Measurements from ENCODE around the gene MIEN1. TPM values are rescaled to one million over a fixed set of nuclear protein-coding genes. Genes with fewer than 3 reads are reported as not detected.

Gene MIEN1
- 56.4 TPM for total RNA-seq
- 84.3 TPM for polyA plus RNA-seq
- long read RNA-seq, donor 1, transcript MIEN1-206 (1 exons, 1,999 nt) = major isoform, 5 of 7 reads
- long read RNA-seq, donor 1, partial matches to known transcripts = 0 of 7 reads
- long read RNA-seq, donor 1, other reads (novel, unspliced or antisense) = 0 of 7 reads
- long read RNA-seq, donor 2 = 0 reads
- long read RNA-seq, donor 3, transcript MIEN1-206 (1 exons, 1,999 nt) = minor isoform, 44 of 127 reads
- long read RNA-seq, donor 3, transcript MIEN1-205 (3 exons, 806 nt) = minor isoform, 8 of 127 reads
- long read RNA-seq, donor 3, transcript MIEN1-202 (3 exons, 825 nt) = minor isoform, 9 of 127 reads
- long read RNA-seq, donor 3, transcript MIEN1-201 (4 exons, 1,006 nt) = major isoform, 65 of 127 reads
- long read RNA-seq, donor 3, partial matches to known transcripts = 0 of 127 reads
- long read RNA-seq, donor 3, other reads (novel, unspliced or antisense) = 0 of 127 reads
- long read RNA-seq, donor 4, transcript MIEN1-201 (4 exons, 1,006 nt) = major isoform, 25 of 49 reads
- long read RNA-seq, donor 4, transcript MIEN1-206 (1 exons, 1,999 nt) = minor isoform, 19 of 49 reads
- long read RNA-seq, donor 4, partial matches to known transcripts = 0 of 49 reads
- long read RNA-seq, donor 4, other reads (novel, unspliced or antisense) = 0 of 49 reads
- long read RNA-seq, donor 5, transcript MIEN1-202 (3 exons, 825 nt) = minor isoform, 12 of 136 reads
- long read RNA-seq, donor 5, transcript MIEN1-206 (1 exons, 1,999 nt) = minor isoform, 55 of 136 reads
- long read RNA-seq, donor 5, transcript MIEN1-201 (4 exons, 1,006 nt) = major isoform, 63 of 136 reads
- long read RNA-seq, donor 5, partial matches to known transcripts = 0 of 136 reads
- long read RNA-seq, donor 5, other reads (novel, unspliced or antisense) = 0 of 136 reads
- long read RNA-seq, donor 6, transcript MIEN1-206 (1 exons, 1,999 nt) = minor isoform, 11 of 39 reads
- long read RNA-seq, donor 6, transcript MIEN1-201 (4 exons, 1,006 nt) = major isoform, 20 of 39 reads
- long read RNA-seq, donor 6, partial matches to known transcripts = 0 of 39 reads
- long read RNA-seq, donor 6, other reads (novel, unspliced or antisense) = 0 of 39 reads
- long read RNA-seq, donor 7, transcript MIEN1-201 (4 exons, 1,006 nt) = major isoform, 36 of 63 reads
- long read RNA-seq, donor 7, transcript MIEN1-206 (1 exons, 1,999 nt) = minor isoform, 24 of 63 reads
- long read RNA-seq, donor 7, partial matches to known transcripts = 0 of 63 reads
- long read RNA-seq, donor 7, other reads (novel, unspliced or antisense) = 0 of 63 reads
- long read RNA-seq, donor 8, transcript MIEN1-206 (1 exons, 1,999 nt) = minor isoform, 12 of 28 reads
- long read RNA-seq, donor 8, transcript MIEN1-201 (4 exons, 1,006 nt) = major isoform, 15 of 28 reads
- long read RNA-seq, donor 8, partial matches to known transcripts = 0 of 28 reads
- long read RNA-seq, donor 8, other reads (novel, unspliced or antisense) = 0 of 28 reads
- long read RNA-seq, donor 9, transcript MIEN1-201 (4 exons, 1,006 nt) = major isoform, 24 of 39 reads
- long read RNA-seq, donor 9, transcript MIEN1-206 (1 exons, 1,999 nt) = minor isoform, 11 of 39 reads
- long read RNA-seq, donor 9, partial matches to known transcripts = 0 of 39 reads
- long read RNA-seq, donor 9, other reads (novel, unspliced or antisense) = 0 of 39 reads
- long read RNA-seq, donor 10, transcript MIEN1-201 (4 exons, 1,006 nt) = major isoform, 35 of 52 reads
- long read RNA-seq, donor 10, transcript MIEN1-206 (1 exons, 1,999 nt) = minor isoform, 13 of 52 reads
- long read RNA-seq, donor 10, partial matches to known transcripts = 0 of 52 reads
- long read RNA-seq, donor 10, other reads (novel, unspliced or antisense) = 0 of 52 reads

- DNase-seq (ENCODE audit: low read depth in 6 of 9, low spot score in 9 of 9) = peak; percentile 64 to 94 (median 85)
- Histone ChIP-seq H3K4me1 (ENCODE audit: control insufficient read depth in 2 of 2, insufficient read depth in 2 of 2, low read length in 2 of 2) (peaks cover 9 to 14% of the 10 kb centered on the region in 2 donors), H3K4me3 (ENCODE audit: low read length in 2 of 2) (peak within 1 kb of the TSS; percentile 89 to 96), H3K27me3 (ENCODE audit: control insufficient read depth in 2 of 2, insufficient read depth in 1 of 2, low read length in 1 of 2) (peaks cover 0 to 5% of the 10 kb centered on the region in 2 donors), H3K36me3 (ENCODE audit: control insufficient read depth in 2 of 2, insufficient read depth in 2 of 2, low read length in 1 of 2) (peaks cover 31 to 32% of the 10 kb centered on the region in 2 donors), H3K9me3 (ENCODE audit: control insufficient read depth in 2 of 2, insufficient read depth in 1 of 2, low read length in 1 of 2) (no peaks in the 10 kb centered on the region), H3K27ac (ENCODE audit: low read depth in 1 of 2, low read length in 1 of 2) (peak within 1 kb of the TSS; percentile 75 to 93)
- 2% methylated on average over 65 of the region's 65 CpGs for WGBS
These were observed at the start of gene MIEN1 for GRCh38 chr17:39730095-39730921. Gene MIEN1 (minus strand): TSS chr17:39730532. CDS start chr17:39730495, 37 bp downstream.

- 27% methylated on average over 11 of the region's 11 CpGs for WGBS
- Histone ChIP-seq H3K27me3 (ENCODE audit: control insufficient read depth in 2 of 2, insufficient read depth in 1 of 2, low read length in 1 of 2) (no peaks in the 10 kb centered on the region), H3K4me1 (ENCODE audit: control insufficient read depth in 2 of 2, insufficient read depth in 2 of 2, low read length in 2 of 2) (peaks cover 29 to 70% of the 10 kb centered on the region in 2 donors), H3K9me3 (ENCODE audit: control insufficient read depth in 2 of 2, insufficient read depth in 1 of 2, low read length in 1 of 2) (no peaks in the 10 kb centered on the region), H3K27ac (ENCODE audit: low read depth in 1 of 2, low read length in 1 of 2) (peak overlapping the region; percentile 92), H3K36me3 (ENCODE audit: control insufficient read depth in 2 of 2, insufficient read depth in 2 of 2, low read length in 1 of 2) (peaks cover 0 to 16% of the 10 kb centered on the region in 2 donors), H3K4me3 (ENCODE audit: low read length in 2 of 2) (peak overlapping the region; percentile 65 to 71)
- DNase-seq (ENCODE audit: low read depth in 6 of 9, low spot score in 9 of 9) = peak in 3 of 9 donors; percentile 53 to 81 (median 57)
These were observed 47.4 kb upstream of the MIEN1 start for GRCh38 chr17:39777534-39778365.

- Histone ChIP-seq H3K36me3 (ENCODE audit: control insufficient read depth in 2 of 2, insufficient read depth in 2 of 2, low read length in 1 of 2) (peaks cover 0 to 15% of the 10 kb centered on the region in 2 donors), H3K27ac (ENCODE audit: low read depth in 1 of 2, low read length in 1 of 2) (peak overlapping the region; percentile 80 to 92), H3K9me3 (ENCODE audit: control insufficient read depth in 2 of 2, insufficient read depth in 1 of 2, low read length in 1 of 2) (no peaks in the 10 kb centered on the region), H3K27me3 (ENCODE audit: control insufficient read depth in 2 of 2, insufficient read depth in 1 of 2, low read length in 1 of 2) (no peaks in the 10 kb centered on the region), H3K4me3 (ENCODE audit: low read length in 2 of 2) (peak overlapping the region; percentile 65 to 71), H3K4me1 (ENCODE audit: control insufficient read depth in 2 of 2, insufficient read depth in 2 of 2, low read length in 2 of 2) (peaks cover 40 to 75% of the 10 kb centered on the region in 2 donors)
- peak in 1 of 9 donors; percentile 54 for DNase-seq (ENCODE audit: low read depth in 6 of 9, low spot score in 9 of 9)
These were observed 45.9 kb upstream of the MIEN1 start for GRCh38 chr17:39776252-39776651.

- no peaks in the 10 kb centered on the region for H3K27me3 ChIP-seq (ENCODE audit: control insufficient read depth in 2 of 2, insufficient read depth in 1 of 2, low read length in 1 of 2)
- H3K27ac ChIP-seq (ENCODE audit: low read depth in 1 of 2, low read length in 1 of 2) = peak overlapping the region; percentile 61 to 83
- peak in 1 of 9 donors; percentile 47 for DNase-seq (ENCODE audit: low read depth in 6 of 9, low spot score in 9 of 9)
- peak overlapping the region; percentile 19 to 37 for H3K4me3 ChIP-seq (ENCODE audit: low read length in 2 of 2)
- H3K4me1 ChIP-seq (ENCODE audit: control insufficient read depth in 2 of 2, insufficient read depth in 2 of 2, low read length in 2 of 2) = peaks cover 43 to 76% of the 10 kb centered on the region in 2 donors
- 79% methylated on average over 2 of the region's 2 CpGs for WGBS
- H3K9me3 ChIP-seq (ENCODE audit: control insufficient read depth in 2 of 2, insufficient read depth in 1 of 2, low read length in 1 of 2) = no peaks in the 10 kb centered on the region
- H3K36me3 ChIP-seq (ENCODE audit: control insufficient read depth in 2 of 2, insufficient read depth in 2 of 2, low read length in 1 of 2) = peaks cover 0 to 15% of the 10 kb centered on the region in 2 donors
These were observed 44.7 kb upstream of the MIEN1 start for GRCh38 chr17:39775031-39775430.

- Histone ChIP-seq H3K27ac (ENCODE audit: low read depth in 1 of 2, low read length in 1 of 2) (peak overlapping the region; percentile 61 to 84), H3K4me3 (ENCODE audit: low read length in 2 of 2) (peak overlapping the region in 1 of 2 donors; percentile 4), H3K4me1 (ENCODE audit: control insufficient read depth in 2 of 2, insufficient read depth in 2 of 2, low read length in 2 of 2) (peaks cover 51 to 77% of the 10 kb centered on the region in 2 donors), H3K9me3 (ENCODE audit: control insufficient read depth in 2 of 2, insufficient read depth in 1 of 2, low read length in 1 of 2) (no peaks in the 10 kb centered on the region), H3K27me3 (ENCODE audit: control insufficient read depth in 2 of 2, insufficient read depth in 1 of 2, low read length in 1 of 2) (no peaks in the 10 kb centered on the region), H3K36me3 (ENCODE audit: control insufficient read depth in 2 of 2, insufficient read depth in 2 of 2, low read length in 1 of 2) (peaks cover 0 to 21% of the 10 kb centered on the region in 2 donors)
- WGBS = 95% methylated on average over 4 of the region's 4 CpGs
- no peak for DNase-seq (ENCODE audit: low read depth in 6 of 9, low spot score in 9 of 9)
These were observed 43.7 kb upstream of the MIEN1 start for GRCh38 chr17:39774047-39774446.

GRCh38 chr17:39772987-39773934, 42.9 kb upstream of the MIEN1 start:
- no peaks in the 10 kb centered on the region for H3K27me3 ChIP-seq (ENCODE audit: control insufficient read depth in 2 of 2, insufficient read depth in 1 of 2, low read length in 1 of 2)
- peak overlapping the region; percentile 88 to 97 for H3K27ac ChIP-seq (ENCODE audit: low read depth in 1 of 2, low read length in 1 of 2)
- H3K36me3 ChIP-seq (ENCODE audit: control insufficient read depth in 2 of 2, insufficient read depth in 2 of 2, low read length in 1 of 2) = peaks cover 0 to 26% of the 10 kb centered on the region in 2 donors
- no peak for DNase-seq (ENCODE audit: low read depth in 6 of 9, low spot score in 9 of 9)
- peaks cover 50 to 75% of the 10 kb centered on the region in 2 donors for H3K4me1 ChIP-seq (ENCODE audit: control insufficient read depth in 2 of 2, insufficient read depth in 2 of 2, low read length in 2 of 2)
- no peak overlapping the region for H3K4me3 ChIP-seq (ENCODE audit: low read length in 2 of 2)
- 85% methylated on average over 7 of the region's 7 CpGs for WGBS
- no peaks in the 10 kb centered on the region for H3K9me3 ChIP-seq (ENCODE audit: control insufficient read depth in 2 of 2, insufficient read depth in 1 of 2, low read length in 1 of 2)

Measured in thymus (tissue), 14 donors.